Left lung (tissue), 10 donors: ENCODE data around the gene RASGEF1C. TPM values are rescaled to one million over a fixed set of nuclear protein-coding genes. Genes with fewer than 3 reads are reported as not detected.
A peak's percentile ranks its signal among the peaks of the same experiment; 100 is the strongest.

Source experiments
- ATAC-seq: fragments of 200-7000 bp; cut with Tn5 transposase; one replicate; pipeline ENCODE4 v1.9.1; 2020; ENCODE audit warnings: moderate library complexity
- DNase-seq, 4 donors: peaks; one replicate each; pipeline ENCODE4 v3.0.0-alpha.2; 2013 to 2020
- H3K27ac ChIP-seq, 2 donors: fragments of 200-600 bp; sonication (generic) in 1 of 2; one replicate each; pipeline versions ENCODE4 v1.5.0 to v1.8.0; 2020 to 2021
- H3K27me3 ChIP-seq, 2 donors: fragments of 200-600 bp; sonication (generic) in 1 of 2; one replicate each; pipeline versions ENCODE4 v1.5.0 to v1.8.0; 2020 to 2021
- H3K36me3 ChIP-seq, 2 donors: fragments of 200-600 bp; sonication (generic) in 1 of 2; one replicate each; pipeline versions ENCODE4 v1.5.0 to v1.8.0; 2020 to 2021
- H3K4me1 ChIP-seq, 2 donors: fragments of 200-600 bp; one replicate each; pipeline ENCODE4 v1.8.0; 2021
- H3K4me3 ChIP-seq, 2 donors: fragments of 200-600 bp; sonication (generic) in 1 of 2; one replicate each; pipeline versions ENCODE4 v1.5.0 to v1.8.0; 2020 to 2021; ENCODE audit warnings: mild to moderate bottlenecking in 1 of 2
- H3K9me3 ChIP-seq, 2 donors: fragments of 200-600 bp; sonication (generic) in 1 of 2; one replicate each; pipeline versions ENCODE4 v1.5.0 to v1.8.0; 2020 to 2021
- CTCF ChIP-seq, 2 donors: fragments of 200-600 bp; sonication (generic) in 1 of 2; IDR thresholded peaks; one replicate each; pipeline versions ENCODE4 v1.5.0 to v1.8.0; 2021; ENCODE audit warnings: antibody characterized with exemption in 2 of 2
- intact Hi-C, 2 donors: fragments of 100-400 bp; cut with DNase I; formaldehyde crosslinking; loops; one replicate each; pipeline versions ENCODE4 v1.11.2 to v1.14.2; 2022
- polyA plus RNA-seq, 6 donors: library from polyadenylated mRNA; unstranded; fragments of 120-200 nt; gene quantifications; one replicate each; pipeline ENCODE4 v1.2.1, GENCODE V29; 2013; ENCODE audit not compliant: insufficient read length in 6 of 6
- total RNA-seq, 2 donors: library from RNA; stranded (reverse); fragmentation: NEBNext Ultra II Directional; extraction: Animal tissue kit (Norgen Biotek cat#: 25700); gene quantifications; one replicate each; pipeline ENCODE4 v1.2.1, GENCODE V29; 2021
- donor health status: DM: no; HTN: yes; CAD: no.
- donor health status: DM: no; HTN: no; CAD: no.

The RASGEF1C gene
- total and polyA plus RNA-seq, 8 donors: 0.09 to 0.34 (median 0.17) TPM; not detected in 3

- intact Hi-C loops: no loop called here
- TF ChIP-seq CTCF (IDR thresholded peaks at IDR 0.05): no peak
- H3K4me1 ChIP-seq: no peaks in the 10 kb centered on the region
- H3K27ac ChIP-seq: no peak overlapping the region
- H3K36me3 ChIP-seq: no peaks in the 10 kb centered on the region
- DNase-seq (peak in 1 of 4 donors; percentile 35), ATAC-seq (no peak)
- H3K27me3 ChIP-seq: peaks cover 0 to 6% of the 10 kb centered on the region in 2 donors
- peaks cover 0 to 34% of the 10 kb centered on the region in 2 donors for H3K9me3 ChIP-seq
- no peak overlapping the region for H3K4me3 ChIP-seq
Observed at GRCh38 chr5:180109920-180110319, 99.1 kb downstream of the RASGEF1C start.

DNA sequence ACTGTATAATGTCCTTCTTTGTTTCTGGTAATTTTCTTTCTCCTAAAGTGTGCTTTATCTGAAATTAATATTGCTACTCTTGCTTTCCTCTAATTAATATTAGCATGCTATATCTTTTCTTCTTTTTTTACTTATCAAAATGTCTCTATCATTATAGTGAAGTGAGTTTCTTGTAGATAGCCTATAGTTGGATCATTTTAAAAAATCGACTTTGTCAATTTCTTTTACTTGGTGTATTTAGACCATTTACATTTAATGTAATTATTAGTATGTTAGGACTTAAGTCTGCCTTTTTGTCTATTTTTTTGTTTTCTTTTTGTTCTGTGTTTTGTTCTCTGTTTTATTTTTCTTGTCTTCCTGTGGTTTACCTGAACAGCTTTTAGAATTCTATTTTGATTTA lies 102.0 kb downstream of the RASGEF1C start:
- TF ChIP-seq CTCF (IDR thresholded peaks at IDR 0.05): no peak
- Histone ChIP-seq H3K4me1 (no peaks in the 10 kb centered on the region), H3K9me3 (peaks cover 0 to 34% of the 10 kb centered on the region in 2 donors), H3K27me3 (peaks cover 0 to 6% of the 10 kb centered on the region in 2 donors), H3K4me3 (no peak overlapping the region), H3K36me3 (no peaks in the 10 kb centered on the region), H3K27ac (no peak overlapping the region)
- intact Hi-C loops: no loop called here
- ATAC-seq (no peak), DNase-seq (no peak)

- intact Hi-C loops: no loop called here
Observed at GRCh38 chr5:180105827-180106312, 103.1 kb downstream of the RASGEF1C start.

GRCh38 chr5:180104168-180104530 lies 104.9 kb downstream of the RASGEF1C start:
- Histone ChIP-seq H3K4me3 (no peak overlapping the region), H3K27ac (no peak overlapping the region), H3K27me3 (peaks cover 0 to 15% of the 10 kb centered on the region in 2 donors), H3K4me1 (no peaks in the 10 kb centered on the region), H3K36me3 (no peaks in the 10 kb centered on the region), H3K9me3 (peaks cover 0 to 34% of the 10 kb centered on the region in 2 donors)
- ATAC-seq: no peak
- intact Hi-C loops: no loop called here
- peak in 1 of 4 donors; percentile 5 for DNase-seq
- TF ChIP-seq CTCF (IDR thresholded peaks at IDR 0.05): no peak

More at GRCh38 chr5:180105827-180106312, 103.1 kb downstream of the RASGEF1C start:
- ATAC-seq: no peak
- Histone ChIP-seq H3K27me3 (peaks cover 0 to 7% of the 10 kb centered on the region in 2 donors), H3K4me1 (no peaks in the 10 kb centered on the region), H3K4me3 (no peak overlapping the region), H3K27ac (no peak overlapping the region), H3K36me3 (no peaks in the 10 kb centered on the region), H3K9me3 (peaks cover 0 to 34% of the 10 kb centered on the region in 2 donors)
- DNase-seq: no peak
- TF ChIP-seq CTCF (IDR thresholded peaks at IDR 0.05): no peak

GRCh38 chr5:180103487-180104167 lies 105.4 kb downstream of the RASGEF1C start:
- intact Hi-C loops: no loop called here
- no peak for ATAC-seq
- Histone ChIP-seq H3K27ac (no peak overlapping the region), H3K4me3 (no peak overlapping the region), H3K36me3 (no peaks in the 10 kb centered on the region), H3K9me3 (peaks cover 0 to 30% of the 10 kb centered on the region in 2 donors), H3K4me1 (no peaks in the 10 kb centered on the region), H3K27me3 (peaks cover 0 to 15% of the 10 kb centered on the region in 2 donors)
- TF ChIP-seq CTCF (IDR thresholded peaks at IDR 0.05): no peak
- DNase-seq: no peak
